Mammary microvascular endothelial cell (primary cell): ENCODE data around the gene TMEM107. TPM values are rescaled to one million over a fixed set of nuclear protein-coding genes. Genes with fewer than 3 reads are reported as not detected.

ENCODE experiments used
- total RNA-seq: library from RNA; depleted of rRNA; stranded (reverse); fragments of >200 nt; gene quantifications from 2 replicates; pipeline ENCODE4 v1.2.3, GENCODE V29; 2015

The TMEM107 gene
- 19.5 and 19.8 TPM in 2 replicates for total RNA-seq

DNA sequence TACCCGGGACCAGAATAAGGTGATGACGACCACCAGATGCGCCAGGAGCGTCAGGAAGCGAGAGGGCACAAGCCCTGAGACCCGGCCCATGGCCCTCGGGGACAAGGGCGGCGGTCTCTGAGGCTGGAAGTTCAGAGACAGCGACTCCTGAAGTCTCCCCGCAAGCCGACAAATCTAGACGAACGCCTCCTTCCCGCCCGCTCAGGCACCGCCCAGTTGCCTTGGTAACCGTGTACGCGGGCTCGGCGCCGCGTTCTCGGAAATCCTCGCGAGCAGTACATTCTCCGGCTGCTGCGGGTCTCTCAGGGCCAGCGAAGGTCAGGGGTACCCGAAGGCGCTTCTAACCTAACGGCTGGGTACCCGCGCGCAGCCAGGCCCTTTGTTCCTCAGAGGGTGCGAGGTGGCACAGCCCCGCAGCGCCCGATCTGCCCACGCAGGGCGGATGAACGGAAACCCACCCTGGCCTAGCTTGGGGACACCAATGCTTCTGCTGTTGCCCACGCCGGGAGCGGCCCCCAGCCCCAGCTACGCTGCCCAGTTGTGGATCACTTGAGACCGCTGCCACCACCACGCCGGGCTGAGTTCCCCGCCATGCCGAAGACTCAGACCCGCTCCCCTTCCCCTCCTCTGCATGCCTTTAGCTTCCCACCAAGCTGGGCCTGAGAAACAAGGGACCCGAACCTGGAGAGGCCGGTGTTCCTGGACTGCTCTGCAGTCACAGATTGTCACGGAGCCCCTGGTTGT is at the start of gene TMEM107:
TSS of gene TMEM107 (minus strand) at position 184 of the 744 bp plus-strand sequence. CDS start at position 90, 94 bp downstream.

GRCh38 chr17:8209907-8210760 is 34.0 kb upstream of the TMEM107 start, which contains the start of gene AURKB:
AURKB (minus strand) TSS chr17:8210575; CDS start chr17:8210224, 351 bp downstream.

DNA sequence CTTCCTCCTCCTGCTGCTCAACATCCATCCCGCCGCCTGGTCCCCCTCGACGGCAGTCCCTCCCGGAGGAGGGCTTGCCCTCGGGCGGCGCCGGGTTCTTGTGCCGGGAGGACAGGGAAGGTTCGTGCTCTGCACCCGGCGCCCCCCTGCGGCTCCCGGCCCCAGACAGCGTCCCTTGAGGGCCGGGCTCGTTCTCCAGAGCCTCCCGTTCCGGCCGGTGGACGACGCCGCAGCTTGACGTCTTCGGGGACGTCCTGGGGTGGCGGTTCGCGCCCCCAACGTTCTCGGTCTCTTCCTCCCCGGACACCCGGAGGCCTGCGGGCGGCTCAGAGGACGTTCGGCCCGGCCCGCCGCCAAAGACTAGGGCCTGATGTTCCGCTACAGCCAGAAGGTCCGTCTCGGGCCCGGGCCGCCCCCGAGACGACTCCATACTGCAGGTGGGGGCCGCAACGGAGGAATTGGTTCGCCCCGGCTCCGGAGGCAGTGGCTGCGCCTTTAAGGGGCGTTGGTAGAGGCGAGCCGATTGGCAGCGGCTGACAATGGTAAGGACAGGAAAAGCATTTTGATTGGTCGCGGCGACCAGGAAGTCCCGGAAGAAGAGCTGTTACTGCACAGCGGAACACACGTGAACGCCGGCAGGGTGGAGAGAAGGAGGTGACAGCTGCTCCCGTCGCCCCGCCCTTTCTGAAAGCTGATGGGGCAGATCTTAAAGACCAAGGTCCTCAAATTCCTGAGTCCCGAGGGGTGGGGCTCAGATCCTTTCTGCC is 13.7 kb upstream of the TMEM107 start, which contains the start of gene BORCS6:
TSS of gene BORCS6 (minus strand) at position 470 of the 767 bp plus-strand sequence. CDS start at position 430, 40 bp downstream.

GRCh38 chr17:8162233-8162996 is 13.8 kb downstream of the TMEM107 start, which contains the start of gene VAMP2:
VAMP2 (minus strand) TSS chr17:8162948; CDS start chr17:8162879, 69 bp downstream.

DNA sequence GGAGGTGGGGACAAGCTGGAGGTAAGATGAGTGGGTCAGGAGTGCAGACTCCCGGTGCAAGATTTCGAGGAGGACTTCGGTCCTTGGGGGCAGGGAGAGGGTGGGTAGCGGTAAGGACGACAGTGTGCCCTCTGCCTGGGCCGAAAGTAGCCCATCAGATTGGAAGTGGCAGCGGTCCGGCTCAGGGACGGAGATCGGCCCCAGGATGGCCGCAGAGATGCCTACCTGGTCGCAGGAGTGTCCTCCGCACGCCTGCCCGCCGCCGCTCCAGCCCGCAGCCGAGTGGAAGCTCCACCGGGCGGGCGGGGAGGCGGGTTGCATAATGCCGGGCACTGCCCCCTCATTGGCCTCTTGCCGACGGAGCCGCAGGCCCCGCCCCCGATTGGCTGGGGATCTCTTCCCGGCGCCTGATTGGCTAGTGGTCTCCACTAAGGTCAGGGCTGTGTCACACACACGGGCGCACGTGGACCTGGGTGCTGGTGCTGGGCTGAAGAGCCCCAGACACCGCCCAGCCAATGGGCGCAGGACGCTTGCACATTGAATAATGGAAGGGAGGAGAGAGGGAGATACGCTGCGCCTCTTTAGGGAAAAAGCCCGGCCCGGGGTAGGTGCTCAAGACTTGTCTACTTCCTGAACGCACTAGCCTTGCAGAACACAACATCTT is 23.9 kb downstream of the TMEM107 start, which contains the start of gene PER1:
TSS of gene PER1 (minus strand) at position 293 of the 664 bp plus-strand sequence. CDS start 1,698 bp downstream, outside the sequence.

GRCh38 chr17:8123695-8124349 is 52.4 kb downstream of the TMEM107 start, which contains the start of gene HES7:
HES7 (minus strand) TSS chr17:8124106; CDS start chr17:8124084, 22 bp downstream.

Other genes starting within 250 kb of the TMEM107 start
- 0.13 and 0.15 TPM in 2 replicates for gene KCNAB3, start 246.5 kb downstream of the TMEM107 start, total RNA-seq
- 62.7 and 76.0 TPM in 2 replicates for gene TRAPPC1, start 244.4 kb downstream of the TMEM107 start, total RNA-seq
- 24.2 and 27.6 TPM in 2 replicates for gene CNTROB, start 244.2 kb downstream of the TMEM107 start, total RNA-seq
- not detected in 2 replicates for gene GUCY2D, start 173.8 kb downstream of the TMEM107 start, total RNA-seq
- gene ALOX15B, start 137.3 kb downstream of the TMEM107 start, total RNA-seq, result not detected in 2 replicates
- gene ALOX12B, start 88.7 kb downstream of the TMEM107 start, total RNA-seq, result not detected in 2 replicates
- gene ALOXE3, start 57.9 kb downstream of the TMEM107 start, total RNA-seq, result not detected in 2 replicates
- 0.13 and 6.6 TPM in 2 replicates for gene HES7, start 52.3 kb downstream of the TMEM107 start, total RNA-seq
- gene PER1, start 24.0 kb downstream of the TMEM107 start, total RNA-seq, result 14.5 and 20.3 TPM in 2 replicates
- gene VAMP2, start 13.4 kb downstream of the TMEM107 start, total RNA-seq, result 4.0 and 4.1 TPM in 2 replicates
- gene BORCS6, start 13.8 kb upstream of the TMEM107 start, total RNA-seq, result 9.8 and 12.1 TPM in 2 replicates
- gene AURKB, start 34.2 kb upstream of the TMEM107 start, total RNA-seq, result 71.2 and 82.5 TPM in 2 replicates
- gene CTC1, start 71.7 kb upstream of the TMEM107 start, total RNA-seq, result 14.9 and 18.7 TPM in 2 replicates
- gene PFAS, start 72.9 kb upstream of the TMEM107 start, total RNA-seq, result 47.8 and 49.5 TPM in 2 replicates
- gene RANGRF, start 112.3 kb upstream of the TMEM107 start, total RNA-seq, result 35.9 and 45.9 TPM in 2 replicates
- gene SLC25A35, start 119.0 kb upstream of the TMEM107 start, total RNA-seq, result 1.7 and 2.5 TPM in 2 replicates
- 39.4 and 210 TPM in 2 replicates for gene ARHGEF15, start 133.9 kb upstream of the TMEM107 start, total RNA-seq
- gene ODF4, start 163.5 kb upstream of the TMEM107 start, total RNA-seq, result not detected in 2 replicates
- gene RPL26, start 206.8 kb upstream of the TMEM107 start, total RNA-seq, result 3,525 and 3,955 TPM in 2 replicates
- not detected in 2 replicates for gene RNF222, start 221.4 kb upstream of the TMEM107 start, total RNA-seq